GM04504 (cell line): ENCODE measurements around the gene MYO16.
"Not testable (repeated sequence)": the region's sequence is repeated elsewhere in the genome, so short reads cannot be mapped to it uniquely, and the experiment has no call there.

ENCODE experiments used
- DNase-seq: peaks from one replicate; pipeline ENCODE4 v3.0.0-alpha.2; 2012; ENCODE audit warnings: low read depth

Gene MYO16

DNA sequence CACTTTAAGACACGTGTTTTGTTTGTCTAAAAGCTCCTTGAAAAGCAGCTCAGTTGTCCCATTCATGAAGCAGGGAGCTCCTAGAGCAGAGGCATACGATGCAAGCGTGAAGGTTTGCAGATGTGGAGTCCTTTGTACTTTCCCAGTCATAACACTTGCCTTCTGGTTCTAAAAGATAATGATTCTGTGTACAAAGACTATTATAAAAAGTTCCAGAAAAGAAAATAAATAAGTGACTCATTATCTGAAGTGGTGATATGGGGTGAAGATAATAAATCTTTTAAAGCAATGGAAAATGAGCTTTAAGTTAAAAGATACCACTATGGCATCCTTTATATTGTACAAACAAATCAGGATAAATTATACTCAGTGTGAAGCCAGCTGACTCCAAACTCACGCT lies 569.9 kb downstream of the MYO16 start:
- no peak for DNase-seq

DNA sequence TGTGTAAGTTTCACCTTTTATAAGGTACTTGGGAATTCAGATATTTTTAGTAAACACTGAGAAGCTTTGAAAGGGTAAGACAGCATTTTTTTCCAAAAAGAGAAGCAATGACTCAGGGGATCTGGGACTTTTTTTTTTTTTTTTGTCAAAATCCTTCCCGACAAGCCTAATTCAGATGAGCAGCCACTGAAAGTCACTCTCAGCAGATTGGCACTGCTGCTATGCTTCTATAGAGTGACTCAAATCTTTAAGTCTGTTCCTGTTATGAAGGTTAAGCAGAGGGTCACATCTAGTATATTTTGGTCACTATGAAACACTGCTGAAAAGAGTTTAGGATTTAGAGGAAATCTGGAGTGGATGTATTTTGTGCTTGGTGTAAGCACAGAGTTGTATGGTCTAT lies 571.1 kb downstream of the MYO16 start:
- DNase-seq, result no peak

DNA sequence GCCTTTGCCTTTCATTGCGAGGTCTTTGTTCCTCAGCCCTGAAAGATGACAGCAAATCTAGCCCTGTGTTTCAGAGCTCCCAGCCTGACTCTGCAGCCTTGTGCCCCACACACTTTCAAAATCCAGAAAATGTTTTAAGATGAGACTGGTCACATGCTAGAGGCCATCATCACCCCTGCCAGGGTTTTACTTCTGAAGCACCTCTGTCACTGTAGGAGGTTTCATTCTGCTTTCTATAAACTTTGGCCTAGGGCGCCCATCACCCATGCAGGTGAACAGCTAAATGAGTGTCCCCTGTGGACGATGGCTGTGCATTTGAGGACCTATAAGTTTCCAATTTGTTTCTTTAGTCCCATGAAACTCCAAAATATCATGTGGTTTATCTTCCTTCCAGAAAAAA lies 574.2 kb downstream of the MYO16 start:
- no peak for DNase-seq

DNA sequence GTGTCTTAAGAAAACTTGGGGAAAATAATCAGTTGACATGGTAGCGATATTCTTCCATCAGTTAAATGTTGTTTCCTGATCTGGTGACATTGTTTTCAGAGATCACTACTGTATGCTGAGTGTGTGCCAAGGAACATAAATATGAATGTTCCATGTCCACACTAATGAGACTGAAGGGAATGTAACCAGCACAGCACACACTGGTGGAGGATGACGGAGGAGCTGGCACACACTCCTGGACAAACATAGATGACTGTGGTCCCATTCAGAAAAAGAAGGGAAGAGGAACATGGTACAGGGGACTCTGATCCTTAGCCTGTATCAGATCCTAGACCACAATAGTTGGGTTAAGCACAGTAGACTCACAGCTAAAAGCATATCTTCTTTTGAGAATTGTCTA lies 574.8 kb downstream of the MYO16 start:
- no peak for DNase-seq

DNA sequence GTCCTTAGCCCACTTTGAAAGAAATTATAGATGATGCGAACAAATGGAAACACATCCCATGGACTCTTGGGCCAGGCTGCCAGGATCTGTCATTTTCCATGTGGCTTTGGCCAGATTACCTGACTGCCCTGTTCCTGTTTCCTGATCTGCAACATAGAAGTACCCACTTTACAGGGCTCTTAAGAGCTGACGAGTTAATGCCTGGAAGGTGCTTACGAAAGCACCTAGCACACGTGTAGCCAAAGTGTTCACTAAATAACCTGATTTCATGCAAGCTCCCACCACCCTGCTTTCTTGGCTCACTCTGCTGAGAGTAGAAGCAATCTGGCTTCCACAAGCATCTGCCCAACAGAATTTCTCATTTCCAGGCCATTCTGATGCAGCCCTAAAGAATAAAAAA lies 575.2 kb downstream of the MYO16 start:
- no peak for DNase-seq

DNA sequence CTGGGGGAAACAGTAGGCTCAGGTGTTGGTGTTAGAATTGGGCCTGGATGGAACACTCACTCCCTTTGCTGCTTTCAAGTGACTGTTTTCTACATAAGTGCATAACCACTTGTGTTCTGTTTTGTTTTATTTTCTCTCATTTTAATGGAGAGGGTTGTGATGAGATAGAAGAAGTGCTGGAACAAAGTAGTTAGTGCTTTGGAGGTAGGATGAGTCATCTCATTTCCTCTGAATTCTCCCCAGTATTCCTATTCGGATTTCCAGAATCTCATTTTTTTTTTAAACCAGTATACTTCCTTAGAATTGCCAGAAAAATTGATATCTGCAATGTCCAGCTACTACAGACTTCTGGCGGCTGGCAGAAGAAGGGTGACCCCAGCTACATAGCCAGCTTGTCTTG lies 575.9 kb downstream of the MYO16 start:
- DNase-seq, result no peak

DNA sequence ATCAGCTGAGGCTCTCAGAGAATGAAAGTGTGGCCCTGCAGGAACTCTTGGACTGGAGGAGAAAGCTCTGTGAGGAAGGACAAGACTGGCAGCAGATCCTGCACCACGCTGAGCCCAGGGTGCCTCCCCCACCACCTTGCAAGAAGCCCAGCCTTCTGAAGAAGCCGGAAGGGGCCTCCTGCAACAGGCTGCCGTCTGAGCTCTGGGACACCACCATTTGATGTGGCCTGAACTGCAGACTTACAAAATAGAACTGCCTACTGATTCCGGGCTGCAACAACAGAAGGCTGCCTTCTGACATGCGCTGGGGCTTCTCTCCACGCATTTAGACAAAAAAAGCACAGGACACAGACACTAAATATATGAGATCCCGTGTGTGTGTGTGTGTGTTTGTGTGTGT lies 577.2 kb downstream of the MYO16 start:
- DNase-seq, result no peak

DNA sequence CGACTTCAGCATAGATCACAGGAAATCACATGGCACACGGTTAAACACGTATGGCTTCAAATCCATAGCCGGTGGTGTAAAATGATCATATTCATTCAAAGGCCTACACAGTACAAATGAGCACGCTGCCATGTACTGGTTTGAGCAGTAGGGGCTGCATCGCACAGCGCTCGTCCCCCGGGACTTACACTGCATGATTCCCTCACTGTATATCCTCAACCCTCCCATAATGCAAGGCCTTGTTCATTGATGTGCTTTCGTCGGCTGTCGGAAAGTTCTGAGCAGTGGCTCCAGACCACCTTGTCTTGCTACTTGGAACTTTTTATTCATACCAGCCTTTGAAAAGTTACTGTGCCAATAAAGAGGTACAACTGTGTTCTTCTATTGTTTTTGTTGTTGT lies 578.2 kb downstream of the MYO16 start:
- no peak for DNase-seq

DNA sequence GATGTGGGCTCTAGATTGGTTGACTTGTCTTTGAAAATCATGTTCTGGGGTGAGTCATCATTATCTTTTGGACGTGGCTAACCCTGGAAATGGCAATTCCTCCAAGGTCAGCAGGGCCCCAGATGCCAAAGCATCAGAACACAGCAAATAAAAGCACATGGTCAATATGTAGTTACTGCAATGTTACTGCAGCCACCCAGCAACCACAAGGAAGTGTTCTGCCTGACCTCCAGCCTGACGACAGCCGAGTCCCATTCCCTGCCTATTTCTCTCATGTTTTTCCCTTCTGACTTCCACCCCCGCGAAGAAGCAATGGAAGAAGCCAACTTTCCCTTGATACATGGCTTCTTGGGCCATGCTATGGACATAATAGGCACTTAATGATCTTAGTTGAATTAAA lies 579.1 kb downstream of the MYO16 start:
- DNase-seq, result no peak

DNA sequence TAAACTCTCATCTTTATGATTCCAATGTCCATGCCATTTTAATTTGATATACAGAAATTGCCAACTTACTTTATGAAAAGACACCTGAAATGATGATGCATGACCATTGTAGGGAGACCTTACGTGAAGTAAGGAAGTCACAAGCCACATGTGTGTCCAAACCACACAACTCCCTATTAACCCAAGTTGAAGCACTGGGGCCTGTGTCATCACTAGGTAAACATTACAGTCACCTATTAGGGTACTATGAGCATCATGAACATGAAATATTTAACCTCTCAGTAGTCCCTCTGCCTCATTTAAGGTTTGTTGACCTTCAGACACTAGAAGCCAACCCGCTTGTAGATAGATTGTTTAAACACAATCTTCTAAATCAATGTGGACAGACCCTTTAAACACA lies 580.1 kb downstream of the MYO16 start:
- DNase-seq, result no peak

DNA sequence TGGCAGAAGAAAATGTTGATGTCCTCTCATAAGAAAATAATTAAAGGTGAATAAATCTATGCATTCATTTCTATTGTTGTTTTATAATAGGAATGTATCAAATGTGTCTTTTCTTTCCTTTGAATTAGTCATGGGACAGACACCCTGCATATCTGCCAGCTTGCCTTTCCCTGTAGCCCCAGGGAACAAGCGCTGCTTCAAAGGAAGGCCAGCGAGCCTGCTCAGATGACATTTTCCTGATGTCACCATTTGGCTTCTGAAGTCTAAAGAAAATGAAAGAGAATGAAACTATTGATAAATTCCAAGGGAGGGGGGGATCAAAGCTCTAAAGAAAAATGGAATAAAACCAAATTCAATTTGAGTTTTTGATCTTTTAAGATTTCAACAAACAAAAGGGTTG lies 582.2 kb downstream of the MYO16 start:
- DNase-seq, result no peak

DNA sequence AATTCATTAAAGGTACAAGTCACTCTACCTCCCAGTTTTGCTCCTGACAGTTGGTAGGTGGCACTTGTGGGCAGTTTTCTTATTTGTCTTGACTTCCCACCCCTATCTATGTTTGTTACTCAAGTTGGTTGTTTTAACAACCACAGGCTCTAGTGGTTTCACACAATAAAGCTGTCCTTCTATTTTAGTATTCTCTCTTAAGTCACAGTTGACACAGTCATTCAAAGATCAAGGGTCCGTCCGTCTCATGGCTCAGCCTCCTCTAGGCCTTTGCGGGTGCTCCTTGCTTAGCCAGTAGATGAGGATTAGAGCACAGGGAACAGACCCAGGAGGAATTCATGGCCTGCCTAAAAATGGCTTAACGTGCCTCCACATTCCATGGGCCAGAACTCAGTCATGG lies 583.2 kb downstream of the MYO16 start:
- no peak for DNase-seq

DNA sequence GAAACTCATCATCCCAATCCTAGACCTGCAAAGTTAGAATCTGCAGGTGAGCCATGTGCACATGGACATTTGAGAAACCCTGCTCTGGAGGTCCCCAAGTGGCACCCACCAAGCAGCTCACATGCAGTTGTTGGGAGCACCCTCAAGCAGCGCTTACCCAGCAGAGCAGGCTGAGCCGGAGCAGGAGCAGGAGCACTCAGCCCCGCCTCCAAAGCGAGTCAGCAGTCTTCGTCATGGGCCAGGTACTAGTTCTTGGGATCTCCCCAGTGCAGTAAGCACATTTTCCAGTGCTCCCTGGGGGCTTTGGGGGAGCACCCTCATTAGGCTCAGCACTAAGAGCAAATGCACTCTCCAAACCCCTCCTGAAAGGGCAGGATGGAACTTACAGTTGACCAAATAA lies 584.3 kb downstream of the MYO16 start:
- DNase-seq, result no peak

DNA sequence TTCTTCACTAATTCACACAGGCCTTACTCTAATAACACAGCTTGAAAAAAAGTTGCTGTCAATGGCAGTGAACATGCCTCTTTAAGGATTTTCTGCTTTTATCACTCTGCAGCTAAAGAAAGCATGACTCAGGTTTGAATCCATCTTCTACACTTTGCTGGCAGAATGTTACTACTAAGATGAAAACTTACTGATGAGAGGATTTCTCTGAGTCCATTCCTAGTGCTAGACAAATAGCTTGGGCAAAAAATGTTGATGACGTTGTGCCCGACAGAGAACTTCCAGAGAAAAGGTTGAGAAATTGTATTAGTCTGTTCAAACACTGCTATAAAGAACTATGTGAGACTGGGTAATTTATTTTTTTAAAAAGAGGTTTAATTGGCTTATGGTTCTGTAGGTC lies 585.0 kb downstream of the MYO16 start:
- no peak for DNase-seq

DNA sequence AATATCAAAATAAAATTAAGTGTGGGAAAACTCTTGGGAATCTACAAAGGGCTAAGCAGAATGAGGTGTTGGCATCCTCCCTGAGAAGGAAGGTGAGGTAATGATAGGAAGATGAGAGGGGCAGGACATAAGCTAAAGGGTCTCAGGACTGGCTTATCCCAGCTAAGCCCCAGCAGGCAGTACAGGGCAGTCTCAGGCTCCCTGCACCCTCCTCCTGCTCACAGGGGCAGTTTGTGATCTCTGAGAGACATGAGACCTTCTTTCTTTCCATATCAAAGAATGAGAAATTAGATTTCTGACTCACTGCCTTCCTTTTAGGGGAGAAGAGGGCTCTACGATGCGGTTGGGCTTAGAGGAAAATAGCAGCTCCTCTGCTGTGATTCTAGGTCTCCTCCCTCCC lies 586.0 kb downstream of the MYO16 start:
- DNase-seq, result no peak

DNA sequence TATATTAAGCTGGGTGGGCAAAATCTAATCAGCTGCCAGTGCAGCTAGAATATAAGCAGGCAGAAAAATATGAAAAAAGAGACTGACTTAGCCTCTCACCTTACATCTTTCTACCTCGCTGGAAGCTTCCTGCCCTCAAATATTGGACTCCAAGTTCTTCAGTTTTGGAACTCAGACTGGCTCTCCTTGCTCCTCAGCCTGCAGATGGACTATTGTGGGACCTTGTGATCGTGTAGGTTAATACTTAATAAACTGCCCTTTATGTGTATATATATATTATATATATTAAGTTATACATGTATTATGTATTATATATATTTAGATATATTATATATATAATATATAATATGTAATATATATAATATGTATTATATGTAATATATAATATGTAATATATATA lies 588.1 kb downstream of the MYO16 start:
- not testable (repeated sequence) for DNase-seq

DNA sequence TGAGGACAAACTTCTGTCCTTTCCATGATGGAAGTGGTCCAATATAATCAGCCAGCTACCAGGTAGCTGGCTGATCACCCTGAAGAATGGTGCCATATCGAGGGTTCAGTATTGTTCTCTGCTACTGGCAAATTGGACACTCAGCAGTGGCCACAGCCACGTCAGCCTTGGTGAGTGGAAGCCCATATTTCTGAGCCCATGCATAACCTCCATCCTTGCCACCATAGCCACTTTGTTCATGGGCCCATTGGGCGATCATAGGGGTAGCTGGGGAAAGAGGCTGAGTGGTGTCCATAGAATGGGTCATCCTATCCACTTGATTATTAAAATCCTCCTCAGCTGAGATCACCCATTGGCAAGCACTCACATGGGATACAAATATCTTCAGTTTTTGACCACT lies 591.2 kb downstream of the MYO16 start:
- no peak for DNase-seq

DNA sequence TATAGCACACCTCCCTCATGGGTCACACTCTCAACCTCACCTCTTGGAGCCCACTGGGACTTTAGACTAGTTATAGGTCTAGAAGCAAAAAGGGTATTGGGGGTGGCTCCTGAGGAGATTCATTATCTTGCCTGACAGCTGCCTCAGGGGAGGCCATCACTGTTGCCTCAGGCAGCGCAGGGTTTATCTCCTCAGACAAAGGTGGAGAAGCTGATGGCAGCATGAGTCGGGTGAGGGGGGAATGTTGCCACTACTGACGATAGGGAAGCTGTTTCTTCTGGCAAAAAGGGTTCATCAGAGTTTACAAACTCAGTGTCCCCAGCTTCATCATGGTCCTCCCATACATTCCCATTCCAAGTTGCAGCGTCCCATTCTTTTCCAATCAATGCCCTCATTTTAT lies 594.6 kb downstream of the MYO16 start:
- no peak for DNase-seq

DNA sequence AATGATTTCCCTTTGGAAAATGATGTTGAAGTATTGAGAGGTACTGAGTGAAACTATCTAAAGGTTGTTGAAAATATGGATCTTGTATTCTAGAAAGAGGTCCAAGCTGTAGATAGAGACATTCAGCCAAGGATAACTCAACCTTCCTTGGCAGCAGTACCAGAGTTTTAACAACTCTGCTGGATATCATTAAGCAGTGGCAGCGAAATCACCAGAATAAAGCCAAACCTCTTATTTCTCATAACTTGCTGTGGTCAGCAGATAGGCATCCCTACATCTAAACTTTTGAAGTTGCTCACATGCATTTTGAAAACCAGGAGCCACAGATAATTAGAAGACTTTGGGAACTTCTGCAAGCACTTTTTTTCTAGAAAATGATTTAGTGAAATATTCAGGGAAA lies 597.2 kb downstream of the MYO16 start:
- DNase-seq, result peak; percentile 42

DNA sequence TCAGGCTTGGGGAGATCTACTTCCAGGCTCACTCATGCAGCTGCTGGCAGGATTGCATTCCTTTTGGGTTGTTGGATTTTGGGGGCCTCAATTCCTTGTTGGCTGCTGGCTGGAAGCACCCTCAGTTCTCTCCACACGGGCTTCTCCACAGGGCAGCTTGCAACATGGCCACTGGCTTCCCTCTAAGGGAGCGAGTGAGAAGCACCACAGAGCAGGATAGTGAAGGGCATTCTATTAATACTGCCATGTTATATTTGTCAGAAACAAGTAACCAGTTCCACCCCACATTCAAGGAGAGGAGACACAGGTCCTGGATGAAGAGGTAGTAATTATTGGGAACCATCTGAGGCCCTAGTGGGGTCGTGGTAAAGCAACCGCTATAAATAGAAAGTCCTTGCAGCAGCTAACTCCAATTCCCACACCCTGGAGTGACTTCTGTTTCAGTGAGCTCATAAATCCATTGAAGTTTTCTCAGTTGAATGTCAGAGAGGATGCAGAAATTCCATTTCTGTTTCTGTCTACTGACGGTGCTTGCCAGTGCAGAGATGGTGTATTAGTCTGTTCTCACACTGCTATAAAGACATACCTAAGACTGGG lies 598.0 kb downstream of the MYO16 start:
- no peak for DNase-seq

DNA sequence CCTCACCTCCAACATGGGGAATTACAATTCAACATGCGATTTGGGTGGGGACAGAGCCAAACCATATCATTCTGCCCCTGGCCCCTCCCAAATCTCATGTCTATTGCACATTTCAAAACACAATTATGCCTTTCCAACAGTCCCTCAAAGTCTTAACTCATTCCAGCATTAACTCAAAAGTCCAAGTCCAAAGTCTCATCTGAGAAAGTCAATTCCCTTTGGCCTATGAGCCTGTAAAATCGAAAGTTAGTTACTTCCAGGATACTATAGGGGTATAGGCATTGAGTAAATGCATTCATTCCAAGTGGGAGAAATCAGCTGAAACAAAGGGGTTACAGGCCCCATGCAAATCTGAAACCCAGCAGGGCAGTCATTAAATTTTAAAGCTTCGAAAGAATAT lies 598.8 kb downstream of the MYO16 start:
- DNase-seq, result no peak

DNA sequence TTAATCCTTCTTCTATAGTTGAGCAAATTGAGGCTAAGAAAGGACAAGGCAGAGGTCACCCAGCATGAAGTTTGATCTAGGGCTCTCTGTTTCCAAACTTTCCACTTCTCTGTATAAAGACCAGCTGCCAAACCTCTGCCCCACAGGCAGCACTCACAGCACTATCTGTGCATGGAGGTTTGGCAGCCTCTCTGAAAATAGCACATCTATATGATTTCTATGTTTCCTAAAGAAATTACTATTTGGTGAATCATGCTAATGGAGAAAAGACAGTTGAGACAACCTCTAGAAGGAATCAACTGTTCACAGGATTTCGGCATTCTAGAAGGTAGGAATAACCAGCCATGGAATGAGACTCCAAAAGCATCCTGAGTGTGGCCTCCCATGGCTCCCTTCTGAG lies 602.5 kb downstream of the MYO16 start:
- DNase-seq, result no peak

DNA sequence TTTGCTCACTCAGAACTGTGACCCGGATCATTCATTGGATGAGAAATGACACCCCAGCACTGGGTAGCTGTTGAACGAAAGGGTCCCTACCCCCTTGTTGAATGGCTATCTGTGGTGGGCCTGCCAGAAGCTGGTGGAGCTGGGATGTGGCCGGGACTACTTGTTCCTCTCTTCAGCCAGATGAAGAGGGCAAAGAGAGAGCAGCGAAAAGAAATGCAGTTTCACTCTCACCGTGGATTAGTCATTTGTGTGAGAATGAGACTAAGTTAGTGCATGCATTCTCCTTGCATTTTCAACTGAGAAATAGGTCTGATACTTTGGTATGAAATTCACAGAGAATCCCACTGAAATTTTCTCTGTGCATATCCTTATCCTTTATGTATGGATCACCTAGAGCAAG lies 603.9 kb downstream of the MYO16 start:
- DNase-seq, result no peak

DNA sequence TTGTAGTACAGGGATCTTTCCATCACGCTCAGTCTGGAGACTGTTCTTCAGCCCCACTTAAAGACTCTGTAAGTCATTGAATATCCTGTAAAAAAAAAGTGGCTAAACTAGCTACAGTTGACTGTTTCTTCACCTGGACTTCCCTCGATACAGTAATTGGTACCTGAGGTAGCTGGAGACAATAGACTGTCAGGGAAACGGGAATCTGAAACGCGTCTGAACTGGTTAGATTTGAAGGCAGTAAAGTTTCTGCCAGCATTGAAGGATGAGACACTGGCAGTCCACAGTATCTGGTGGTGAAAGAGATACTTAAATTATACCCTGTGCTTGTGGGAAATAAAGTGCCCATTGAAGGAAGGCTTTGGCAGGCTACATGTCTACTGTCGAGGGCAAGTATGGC lies 606.5 kb downstream of the MYO16 start:
- no peak for DNase-seq

DNA sequence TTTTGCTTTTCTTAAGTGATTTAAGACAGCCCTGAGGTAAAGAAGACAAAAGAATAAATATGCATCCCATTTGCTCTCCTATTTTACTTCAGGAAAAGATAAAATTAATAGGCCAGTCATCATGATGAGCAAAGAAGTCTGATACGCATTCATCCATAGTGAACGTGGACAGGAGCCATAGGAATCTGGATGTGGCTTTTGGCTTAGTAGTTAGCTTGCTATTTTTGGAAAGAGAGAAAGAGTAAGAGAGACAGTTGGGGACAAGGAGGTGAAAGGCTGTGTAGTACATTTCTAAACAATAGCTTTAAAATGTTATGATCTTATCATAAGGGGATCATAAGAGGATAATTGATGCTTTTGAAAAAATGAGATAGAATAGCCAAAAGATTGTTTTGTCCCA lies 611.7 kb downstream of the MYO16 start:
- no peak for DNase-seq
